A673 (cell line): Measurements from ENCODE around the gene DDHD1. TPM values are rescaled to one million over a fixed set of nuclear protein-coding genes. Genes with fewer than 3 reads are reported as not detected.

Source experiments
- BruUV-seq: library from RNA; stranded (reverse); fragments of 400-500 nt; replicated peaks from 2 replicates; lab custom pipeline; 2021; lab: Mats Ljungman, UMichigan
- CTCF ChIA-PET: fragments of 300-600 bp; sonication (Branson Sonifier 250); formaldehyde crosslinking; loops from one replicate; lab custom pipeline; 2022; ENCODE audit warnings: antibody characterized with exemption; lab: Charles Lee
- POLR2A ChIA-PET: fragments of 300-600 bp; sonication (Branson Sonifier 250); formaldehyde crosslinking; loops from one replicate; lab custom pipeline; 2022; ENCODE audit warnings: antibody characterized with exemption; ENCODE audit not compliant: low non-redundant PET; lab: Charles Lee
- DNase-seq: peaks from one replicate; pipeline ENCODE4 v3.0.0-alpha.2; 2015; ENCODE audit warnings: low spot score
- H3K27ac ChIP-seq: fragments of 200-600 bp; sonication (generic); 2 replicates; pipeline ENCODE4 v1.5.1; 2016; ENCODE audit warnings: mixed run types, low read depth, mild to moderate bottlenecking, mixed read lengths, antibody characterized with exemption, low read length; ENCODE audit not compliant: poor library complexity, severe bottlenecking
- H3K27me3 ChIP-seq: fragments of 200-600 bp; sonication (generic); replicated peaks from 2 replicates; pipeline ENCODE4 v1.6.1; 2017; ENCODE audit warnings: mixed run types, low read depth, mild to moderate bottlenecking, mixed read lengths, antibody characterized with exemption, low read length; ENCODE audit not compliant: insufficient read depth, poor library complexity
- H3K36me3 ChIP-seq: fragments of 200-600 bp; sonication (generic); 2 replicates; pipeline ENCODE4 v1.6.1; 2016; ENCODE audit warnings: mixed run types, mild to moderate bottlenecking, mixed read lengths, antibody characterized with exemption, low read length; ENCODE audit not compliant: insufficient read depth, poor library complexity, severe bottlenecking
- H3K4me1 ChIP-seq: fragments of 200-600 bp; sonication (generic); 2 replicates; pipeline ENCODE4 v1.6.1; 2017; ENCODE audit warnings: mixed run types, mild to moderate bottlenecking, mixed read lengths, antibody characterized with exemption, low read length; ENCODE audit not compliant: insufficient read depth, poor library complexity, severe bottlenecking
- H3K4me3 ChIP-seq: fragments of 200-600 bp; sonication (generic); 2 replicates; pipeline ENCODE4 v1.5.1; 2016; ENCODE audit warnings: low read depth, mixed run types, mild to moderate bottlenecking, mixed read lengths, low read length; ENCODE audit not compliant: poor library complexity, severe bottlenecking
- H3K9me3 ChIP-seq: fragments of 200-600 bp; sonication (generic); 2 replicates; pipeline ENCODE4 v1.6.1; 2016; ENCODE audit warnings: mixed run types, low read depth, mild to moderate bottlenecking, mixed read lengths, antibody characterized with exemption, low read length; ENCODE audit not compliant: poor library complexity, severe bottlenecking
- CTCF ChIP-seq: fragments of 300-800, 200-600 bp; sonication (generic); conservative IDR thresholded peaks from 2 replicates; pipeline ENCODE4 v1.5.1; 2017; ENCODE audit warnings: low read depth, mild to moderate bottlenecking, antibody characterized with exemption, low read length, moderate library complexity, mixed read lengths
- EZH2 ChIP-seq: fragments of 200-600 bp; sonication (generic); IDR thresholded peaks from 2 replicates; pipeline ENCODE4 v1.6.1; 2017; ENCODE audit warnings: borderline replicate concordance, low read depth, mild to moderate bottlenecking, mixed read lengths, antibody characterized with exemption, low read length; ENCODE audit not compliant: poor library complexity, severe bottlenecking
- intact Hi-C: fragments of 100-400 bp; cut with micrococcal nuclease; formaldehyde crosslinking; loops from one replicate; pipeline ENCODE4 v1.10.0; 2022; ENCODE audit not compliant: unreplicated experiment
- total RNA-seq: library from RNA; stranded (reverse); gene quantifications from 2 replicates; pipeline ENCODE4 v1.2.3, GENCODE V29; 2021

Gene DDHD1
- total RNA-seq, 1 experiment from 2014 or later, result 21.9 TPM

DNA sequence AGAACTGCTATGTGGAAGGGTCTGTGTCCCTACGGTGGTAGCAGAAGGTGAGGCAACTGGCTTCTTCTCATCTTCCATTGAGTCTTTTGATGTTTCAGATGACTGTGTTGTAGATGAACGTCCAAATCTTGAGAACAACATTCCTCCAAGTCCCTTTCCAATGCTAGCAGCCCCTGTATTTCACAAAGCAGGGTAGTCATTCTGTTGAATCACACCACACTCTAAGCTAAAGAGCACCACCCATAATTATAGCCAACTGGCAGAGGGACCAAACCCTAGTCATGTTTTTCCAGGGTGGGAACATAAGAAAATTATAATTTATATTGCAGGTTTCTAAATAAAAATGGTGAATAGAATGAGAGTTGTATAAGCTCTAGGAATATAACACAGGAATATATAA lies 98.7 kb downstream of the DDHD1 start:
- no peaks in the 10 kb centered on the region for H3K4me1 ChIP-seq
- no TSS peak for BruUV-seq
- no peaks in the 10 kb centered on the region for H3K9me3 ChIP-seq
- H3K27me3 ChIP-seq, result no peaks in the 10 kb centered on the region
- ChIA-PET CTCF (interaction anchor here (0.9 kb wide), 1 partner anchor 93 kb away, joined by 3 read pairs; no protein-coding TSS in a partner anchor), POLR2A (no interaction called here)
- H3K4me3 ChIP-seq, result no peak overlapping the region
- H3K36me3 ChIP-seq, result no peaks in the 10 kb centered on the region
- TF ChIP-seq CTCF (no peak), EZH2 (no peak)
- no peak overlapping the region for H3K27ac ChIP-seq
- no peak for DNase-seq
- intact Hi-C loops, result loop anchor here (2.0 to 10.0 kb wide), 4 partner anchors 232 to 750 kb away; no protein-coding TSS in a partner anchor

- CTCF ChIA-PET, result no interaction called here
These were observed 104.5 kb downstream of the DDHD1 start for GRCh38 chr14:53048631-53049030.

GRCh38 chr14:53047307-53048069 lies 105.6 kb downstream of the DDHD1 start:
- ChIA-PET POLR2A (no interaction called here), CTCF (no interaction called here)
- intact Hi-C loops, result no loop called here

More at GRCh38 chr14:53048631-53049030, 104.5 kb downstream of the DDHD1 start:
- Histone ChIP-seq H3K4me1 (no peaks in the 10 kb centered on the region), H3K27ac (no peak overlapping the region), H3K27me3 (no peaks in the 10 kb centered on the region), H3K36me3 (no peaks in the 10 kb centered on the region), H3K4me3 (no peak overlapping the region), H3K9me3 (no peaks in the 10 kb centered on the region)
- TF ChIP-seq CTCF (no peak), EZH2 (no peak)
- no peak for DNase-seq
- intact Hi-C loops, result no loop called here
- no TSS peak for BruUV-seq
- POLR2A ChIA-PET, result no interaction called here

More at GRCh38 chr14:53047307-53048069, 105.6 kb downstream of the DDHD1 start:
- Histone ChIP-seq H3K27me3 (no peaks in the 10 kb centered on the region), H3K9me3 (no peaks in the 10 kb centered on the region), H3K4me3 (no peak overlapping the region), H3K27ac (no peak overlapping the region), H3K4me1 (no peaks in the 10 kb centered on the region), H3K36me3 (no peaks in the 10 kb centered on the region)
- TF ChIP-seq CTCF (no peak), EZH2 (no peak)
- no TSS peak for BruUV-seq
- DNase-seq, result no peak
